ENCODE data around the gene RMP24.

Gene RMP24

DNA sequence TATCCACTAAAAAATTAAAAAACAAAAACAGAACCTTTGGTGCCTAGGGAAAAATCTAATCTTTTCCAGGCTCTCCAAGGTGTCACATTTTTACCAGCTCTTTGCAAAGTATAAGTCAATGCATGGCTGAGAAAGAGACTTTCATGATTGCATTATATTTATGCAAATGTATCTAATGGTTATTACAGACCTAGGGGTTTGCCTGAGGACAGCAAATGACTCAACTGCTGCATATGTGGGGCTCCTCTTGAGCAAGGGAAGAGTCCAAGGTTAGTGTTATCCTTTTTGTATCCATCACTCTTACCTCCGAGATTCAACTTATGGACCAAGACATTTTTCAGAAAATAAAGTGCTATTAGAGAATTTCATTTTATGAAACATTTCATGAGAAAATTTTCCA is 33.9 kb upstream of the RMP24 start:
- H3K36me3 Mint-ChIP-seq (ENCODE audit: insufficient read depth in 1 of 3, low read depth in 3 of 3), result peaks cover 20 to 59% (median 45%) of the 10 kb centered on the region in 3 experiments
- Histone ChIP-seq H2BK20ac (ENCODE audit: low read depth, low read length, poor library complexity, severe bottlenecking) (no peak overlapping the region), H3K23me2 (ENCODE audit: insufficient read length, low read depth, low read length, poor library complexity, severe bottlenecking) (no peaks in the 10 kb centered on the region), H4K91ac (ENCODE audit: insufficient read length, low read depth, low read length) (no peak overlapping the region), H3K9ac (ENCODE audit: extremely low read depth, insufficient read length, low read length) (no peak overlapping the region), H3T11ph (ENCODE audit: low read length) (no peak overlapping the region), H2AFZ (ENCODE audit: low read length) (no peak overlapping the region), H2AK5ac (ENCODE audit: insufficient read length, low read length) (no peak overlapping the region), H3K27me3 (ENCODE audit: insufficient read depth, low read length) (no peaks in the 10 kb centered on the region), H4K5ac (ENCODE audit: insufficient read length, low read depth, low read length) (no peak overlapping the region), H3K4me1 (ENCODE audit: insufficient read depth, low read length) (peaks cover 3% of the 10 kb centered on the region; the same call in 1 of the 2 replicates), H3K56ac (ENCODE audit: insufficient read length, low read depth, low read length) (no peak overlapping the region), H3K79me1 (ENCODE audit: insufficient read depth, low read depth, low read length, poor library complexity, severe bottlenecking) (peaks cover 3% of the 10 kb centered on the region), H2BK120ac (ENCODE audit: low read depth, low read length, poor library complexity, severe bottlenecking) (no peak overlapping the region), H3K23ac (ENCODE audit: insufficient read length, low read depth, low read length) (no peak overlapping the region), H3K4me2 (ENCODE audit: insufficient read depth, insufficient read length, low read length) (no peak overlapping the region), H2BK15ac (ENCODE audit: low read depth, low read length) (no peak overlapping the region), H2BK5ac (ENCODE audit: insufficient read length, low read length) (no peak overlapping the region), H3K18ac (ENCODE audit: insufficient read length, low read depth, low read length) (no peak overlapping the region), H3K27ac (ENCODE audit: insufficient read length, low read depth, low read length) (no peak overlapping the region), H3K79me2 (ENCODE audit: insufficient read depth, low read length) (no peaks in the 10 kb centered on the region), H2BK12ac (ENCODE audit: insufficient read length, low read depth, low read length) (no peak overlapping the region), H3K14ac (ENCODE audit: insufficient read depth, low read length) (no peak overlapping the region), H4K20me1 (ENCODE audit: control insufficient read depth, insufficient read depth, insufficient read length) (no peaks in the 10 kb centered on the region), H3K4ac (ENCODE audit: low read depth, low read length) (no peak overlapping the region), H3K9me3 (ENCODE audit: control insufficient read depth, low read depth, low read length) (no peaks in the 10 kb centered on the region), H4K8ac (replicated peaks; ENCODE audit: insufficient read length, low read depth, low read length) (no peak overlapping the region)
- WGBS (ENCODE audit: extremely low coverage, insufficient read length, low lambda C conversion rate), result no CpG with 5 or more reads among the region's 1 CpG
- no peaks in the 10 kb centered on the region; a peak in 1 of 5 replicates for H3K9me3 Mint-ChIP-seq
- H3K27me3 Mint-ChIP-seq (ENCODE audit: low read depth), result no peaks in the 10 kb centered on the region
- H3K4me1 Mint-ChIP-seq, result peaks cover 28 to 30% of the 10 kb centered on the region in 2 experiments
- H3K4me3 Mint-ChIP-seq, result no peak overlapping the region
- TF ChIP-seq, protein P1, sequence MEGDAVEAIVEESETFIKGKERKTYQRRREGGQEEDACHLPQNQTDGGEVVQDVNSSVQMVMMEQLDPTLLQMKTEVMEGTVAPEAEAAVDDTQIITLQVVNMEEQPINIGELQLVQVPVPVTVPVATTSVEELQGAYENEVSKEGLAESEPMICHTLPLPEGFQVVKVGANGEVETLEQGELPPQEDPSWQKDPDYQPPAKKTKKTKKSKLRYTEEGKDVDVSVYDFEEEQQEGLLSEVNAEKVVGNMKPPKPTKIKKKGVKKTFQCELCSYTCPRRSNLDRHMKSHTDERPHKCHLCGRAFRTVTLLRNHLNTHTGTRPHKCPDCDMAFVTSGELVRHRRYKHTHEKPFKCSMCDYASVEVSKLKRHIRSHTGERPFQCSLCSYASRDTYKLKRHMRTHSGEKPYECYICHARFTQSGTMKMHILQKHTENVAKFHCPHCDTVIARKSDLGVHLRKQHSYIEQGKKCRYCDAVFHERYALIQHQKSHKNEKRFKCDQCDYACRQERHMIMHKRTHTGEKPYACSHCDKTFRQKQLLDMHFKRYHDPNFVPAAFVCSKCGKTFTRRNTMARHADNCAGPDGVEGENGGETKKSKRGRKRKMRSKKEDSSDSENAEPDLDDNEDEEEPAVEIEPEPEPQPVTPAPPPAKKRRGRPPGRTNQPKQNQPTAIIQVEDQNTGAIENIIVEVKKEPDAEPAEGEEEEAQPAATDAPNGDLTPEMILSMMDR (conservative IDR thresholded peaks at IDR 0.05), result no peak
- DNase-seq, result no peak
- H3K27ac Mint-ChIP-seq, result no peak overlapping the region

All from H9 (cell line).